ENCODE measurements around the gene TSBP1.

DNA sequence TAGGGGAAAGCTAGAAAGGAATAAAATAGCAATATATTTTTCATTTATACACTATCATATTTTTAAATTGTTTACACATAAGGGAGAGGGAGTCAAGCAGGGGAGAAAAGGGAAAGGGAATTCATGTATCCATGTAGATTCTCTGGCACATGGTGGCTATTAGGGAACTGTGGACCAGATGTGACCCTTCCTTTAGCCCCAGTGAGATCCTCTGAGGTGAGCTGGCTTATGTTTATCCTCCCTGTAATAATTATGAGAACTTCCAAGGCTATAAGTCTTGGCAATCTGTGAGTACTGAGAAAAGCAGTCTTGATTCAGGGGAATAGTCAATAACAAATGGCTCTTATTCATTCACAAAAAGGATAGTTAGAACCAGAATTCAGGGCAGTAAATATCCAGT is 42.6 kb downstream of the TSBP1 start:
- TF ChIP-seq GATA2 (IDR thresholded peaks at IDR 0.05; ENCODE audit: low read depth, low read length) (no peak), GATA3 (IDR thresholded peaks at IDR 0.05; ENCODE audit: low read depth, low read length) (no peak)
